Body of pancreas (tissue), 4 donors: ENCODE results near the gene LRP1. TPM values are rescaled to one million over a fixed set of nuclear protein-coding genes. Genes with fewer than 3 reads are reported as not detected.

ENCODE experiments used
- ATAC-seq: fragments of 150-250 bp; one replicate; pipeline ENCODE4 v1.9.1; 2016
- DNase-seq, 4 donors: peaks; one replicate each; pipeline ENCODE4 v3.0.0-alpha.2; 2019
- H3K27ac ChIP-seq, 4 donors: fragments of 200-600 bp; sonication (generic); 1 replicate in 3 of 4; 2 replicates in 1 of 4; pipeline versions ENCODE4 v1.5.1 to v1.6.1; 2016 to 2019; ENCODE audit warnings: mild to moderate bottlenecking in 1 of 4, mixed read lengths in 1 of 4, moderate library complexity in 1 of 4
- H3K27me3 ChIP-seq, 2 donors: fragments of 200-600 bp; sonication (generic); one replicate each; pipeline ENCODE4 v1.6.0; 2016; ENCODE audit warnings: mild to moderate bottlenecking in 1 of 2
- H3K36me3 ChIP-seq, 2 donors: fragments of 200-600 bp; sonication (generic); replicated peaks in 1 of 2; 2 replicates each; pipeline ENCODE4 v1.5.1; 2016; ENCODE audit warnings: low read depth in 2 of 2; ENCODE audit not compliant: insufficient read depth in 1 of 2
- H3K4me1 ChIP-seq: fragments of 200-600 bp; sonication (generic); one replicate; pipeline ENCODE4 v1.6.0; 2016
- H3K4me3 ChIP-seq, 2 donors: fragments of 200-600 bp; sonication (generic); 1 replicate in 1 of 2; 2 replicates in 1 of 2; pipeline ENCODE4 v1.5.1; 2016 to 2019
- H3K9me3 ChIP-seq, 3 donors: fragments of 200-600 bp; sonication (generic); 1 replicate in 2 of 3; 2 replicates in 1 of 3; pipeline ENCODE4 v1.5.1; 2016
- CTCF ChIP-seq, 7 experiments: fragments of 450-650 bp in 4 of 7; fragments of 200-600 bp in 3 of 7; sonication (generic) in 3 of 7; IDR thresholded peaks; one replicate each; pipeline ENCODE4 v1.5.1; 2016 to 2019; ENCODE audit warnings: antibody characterized with exemption in 7 of 7
- POLR2A ChIP-seq, 3 donors: fragments of 450-650 bp; IDR thresholded peaks; one replicate each; pipeline ENCODE4 v1.6.1; 2016; ENCODE audit warnings: antibody characterized with exemption in 3 of 3, mild to moderate bottlenecking in 2 of 3
- WGBS, 2 donors: methylation state at CpG; one replicate each; pipeline ENCODE4 v1.1.5; 2017; 5-methylcytosine and 5-hydroxymethylcytosine counted together
- intact Hi-C: fragments of 100-400 bp; cut with DNase I; formaldehyde crosslinking; loops from one replicate; pipeline ENCODE4 v1.15.1; 2023
- total RNA-seq, 2 donors: library from RNA; depleted of rRNA; stranded (reverse); fragments of >200 nt; gene quantifications; one replicate each; pipeline ENCODE4 v1.1.0, GENCODE V29; 2016

Gene LRP1
- total RNA-seq, 2 donors from 2014 or later = 61.2 to 162 TPM

GRCh38 chr12:57106021-57106708 lies 22.1 kb upstream of the LRP1 start:
- intact Hi-C loops = loop anchor here (5.0 kb wide), 1 partner anchor 34 kb away; no protein-coding TSS in a partner anchor
- Histone ChIP-seq H3K27me3 (no peaks in the 10 kb centered on the region), H3K9me3 (no peaks in the 10 kb centered on the region), H3K4me1 (peaks cover 17% of the 10 kb centered on the region), H3K36me3 (peaks cover 0 to 9% of the 10 kb centered on the region in 2 donors), H3K4me3 (no peak overlapping the region), H3K27ac (no peak overlapping the region)
- ATAC-seq (no peak), DNase-seq (no peak)
- TF ChIP-seq CTCF (IDR thresholded peaks at IDR 0.05) = no peak
- TF ChIP-seq POLR2A (IDR thresholded peaks at IDR 0.05) = no peak
- WGBS, 2 donors = 75 to 87% methylated on average over 9 of the region's 9 CpGs

GRCh38 chr12:57107456-57108155 lies 20.7 kb upstream of the LRP1 start:
- ATAC-seq (no peak), DNase-seq (no peak)
- no peaks in the 10 kb centered on the region for H3K9me3 ChIP-seq
- 65 to 75% methylated on average over 7 of the region's 7 CpGs for WGBS, 2 donors
- no peak overlapping the region for H3K27ac ChIP-seq
- H3K27me3 ChIP-seq = no peaks in the 10 kb centered on the region
- H3K4me3 ChIP-seq = no peak overlapping the region
- peaks cover 13% of the 10 kb centered on the region for H3K4me1 ChIP-seq
- H3K36me3 ChIP-seq = peaks cover 0 to 9% of the 10 kb centered on the region in 2 donors
- TF ChIP-seq CTCF (IDR thresholded peaks at IDR 0.05) = no peak
- no peak for TF ChIP-seq POLR2A (IDR thresholded peaks at IDR 0.05)
- intact Hi-C loops = loop anchor here (5.0 kb wide), 1 partner anchor 35 kb away; no protein-coding TSS in a partner anchor

GRCh38 chr12:57109207-57110103 lies 18.8 kb upstream of the LRP1 start:
- Histone ChIP-seq H3K27me3 (no peaks in the 10 kb centered on the region), H3K4me1 (peaks cover 13% of the 10 kb centered on the region), H3K9me3 (no peaks in the 10 kb centered on the region), H3K27ac (peak overlapping the region in 3 of 4 donors; percentile 97 to 100 (median 97)), H3K36me3 (peaks cover 0 to 8% of the 10 kb centered on the region in 2 donors), H3K4me3 (no peak overlapping the region)
- 57 to 70% methylated on average over 7 of the region's 7 CpGs for WGBS, 2 donors
- ATAC-seq (no peak), DNase-seq (no peak)
- TF ChIP-seq CTCF (IDR thresholded peaks at IDR 0.05) (no peak), POLR2A (IDR thresholded peaks at IDR 0.05) (no peak)
- intact Hi-C loops = loop anchor here (5.0 kb wide), 1 partner anchor 37 kb away; no protein-coding TSS in a partner anchor

- TF ChIP-seq POLR2A (IDR thresholded peaks at IDR 0.05) (no peak), CTCF (IDR thresholded peaks at IDR 0.05) (no peak)
- 3 to 7% methylated on average over 15 to 28 of the region's 28 CpGs for WGBS, 2 donors
- Histone ChIP-seq H3K36me3 (peaks cover 0 to 6% of the 10 kb centered on the region in 2 donors), H3K27ac (peak overlapping the region; percentile 97 to 100 (median 98)), H3K27me3 (no peaks in the 10 kb centered on the region), H3K4me3 (peak overlapping the region; percentile 48 to 57), H3K4me1 (peaks cover 13% of the 10 kb centered on the region), H3K9me3 (no peaks in the 10 kb centered on the region)
- no peak for ATAC-seq
- DNase-seq = peak; percentile 52 to 65 (median 60)
- intact Hi-C loops = no loop called here
Observed at GRCh38 chr12:57110104-57111030, 17.9 kb upstream of the LRP1 start.
